ENCODE measurements around the gene EARS2. TPM values are rescaled to one million over a fixed set of nuclear protein-coding genes. Genes with fewer than 3 reads are reported as not detected.

The EARS2 gene
- total RNA-seq, 1 donor from 2014 or later: 16.0 TPM

- ATAC-seq (no peak), DNase-seq (ENCODE audit: low spot score) (no peak)
- intact Hi-C loops (cut with DNase I): no loop called here
These were observed 22.0 kb downstream of the EARS2 start for GRCh38 chr16:23534868-23535860.

- no peak for ATAC-seq
- intact Hi-C loops (cut with DNase I): no loop called here
- DNase-seq (ENCODE audit: low spot score): no peak
These were observed 24.7 kb downstream of the EARS2 start for GRCh38 chr16:23532448-23532847.

GRCh38 chr16:23530062-23530461 is 27.1 kb downstream of the EARS2 start:
- ATAC-seq (no peak), DNase-seq (ENCODE audit: low spot score) (no peak)

GRCh38 chr16:23528644-23529310 is 28.4 kb downstream of the EARS2 start:
- intact Hi-C loops (cut with DNase I): no loop called here
- DNase-seq (ENCODE audit: low spot score): no peak
- ATAC-seq: no peak

More at GRCh38 chr16:23530062-23530461, 27.1 kb downstream of the EARS2 start:
- intact Hi-C loops (cut with DNase I): no loop called here

GRCh38 chr16:23527961-23528643 is 29.0 kb downstream of the EARS2 start:
- DNase-seq (ENCODE audit: low spot score): no peak
- ATAC-seq: no peak
- intact Hi-C loops (cut with DNase I): no loop called here

GRCh38 chr16:23524886-23525285 is 32.3 kb downstream of the EARS2 start:
- no peak for DNase-seq (ENCODE audit: low spot score)
- intact Hi-C loops (cut with DNase I): no loop called here
- no peak for ATAC-seq

- intact Hi-C loops (cut with DNase I): no loop called here
These were observed 33.2 kb downstream of the EARS2 start for GRCh38 chr16:23523876-23524385.

GRCh38 chr16:23523321-23523720 is 33.8 kb downstream of the EARS2 start:
- no peak for DNase-seq (ENCODE audit: low spot score)
- intact Hi-C loops (cut with DNase I): no loop called here
- no peak for ATAC-seq

More at GRCh38 chr16:23523876-23524385, 33.2 kb downstream of the EARS2 start:
- no peak for DNase-seq (ENCODE audit: low spot score)
- ATAC-seq: no peak

GRCh38 chr16:23521965-23522364 is 35.2 kb downstream of the EARS2 start:
- DNase-seq (ENCODE audit: low spot score) (no peak), ATAC-seq (no peak)
- intact Hi-C loops (cut with DNase I): no loop called here

GRCh38 chr16:23521037-23521743 is 36.0 kb downstream of the EARS2 start:
- ATAC-seq (no peak), DNase-seq (ENCODE audit: low spot score) (no peak)
- intact Hi-C loops (cut with DNase I): no loop called here

- DNase-seq (ENCODE audit: low spot score): no peak
- no peak for ATAC-seq
- intact Hi-C loops (cut with DNase I): no loop called here
These were observed 36.6 kb downstream of the EARS2 start for GRCh38 chr16:23520500-23520899.

GRCh38 chr16:23519282-23519681 is 37.9 kb downstream of the EARS2 start:
- intact Hi-C loops (cut with DNase I): no loop called here
- no peak for ATAC-seq
- DNase-seq (ENCODE audit: low spot score): no peak

GRCh38 chr16:23518435-23518891 is 38.7 kb downstream of the EARS2 start:
- no peak for ATAC-seq
- intact Hi-C loops (cut with DNase I): no loop called here
- no peak for DNase-seq (ENCODE audit: low spot score)

GRCh38 chr16:23516366-23517137 is 40.6 kb downstream of the EARS2 start:
- DNase-seq (ENCODE audit: low spot score) (no peak), ATAC-seq (peak; percentile 45)
- intact Hi-C loops (cut with DNase I): no loop called here

GRCh38 chr16:23515881-23516280 is 41.3 kb downstream of the EARS2 start:
- DNase-seq (ENCODE audit: low spot score): no peak
- intact Hi-C loops (cut with DNase I): no loop called here
- ATAC-seq: no peak

GRCh38 chr16:23514381-23515152 is 42.6 kb downstream of the EARS2 start:
- intact Hi-C loops (cut with DNase I): no loop called here
- DNase-seq (ENCODE audit: low spot score) (no peak), ATAC-seq (no peak)

GRCh38 chr16:23512168-23512695 is 44.9 kb downstream of the EARS2 start:
- ATAC-seq (no peak), DNase-seq (ENCODE audit: low spot score) (no peak)
- intact Hi-C loops (cut with DNase I): no loop called here

Data from sciatic nerve (tissue), 2 donors.